Activated naive CD4-positive, alpha-beta T cell treated with anti-CD3 and anti-CD28 coated beads, Interleukin-2, amount 50 U/mL, for 72 hours (primary cell): ENCODE data around the gene CCDC18. TPM values are rescaled to one million over a fixed set of nuclear protein-coding genes. Genes with fewer than 3 reads are reported as not detected.
A peak's percentile ranks its signal among the peaks of the same experiment; 100 is the strongest.

Experiments used
- ATAC-seq, 2 donors: fragments of 150-1000 bp; cut with Tn5 transposase; 2 replicates each; pipeline ENCODE4 v1.10.0; 2021; ENCODE audit warnings: mild to moderate bottlenecking in 2 of 2, moderate library complexity in 2 of 2
- DNase-seq, 2 donors: peaks; one replicate each; pipeline ENCODE4 v3.0.0; 2021 to 2022; ENCODE audit warnings: low spot score in 2 of 2
- H3K27ac Mint-ChIP-seq, 2 donors: one replicate each; pipeline ENCODE4 v1.8.0; 2022; ENCODE audit warnings: mild to moderate bottlenecking in 2 of 2, mixed read lengths in 2 of 2
- H3K36me3 Mint-ChIP-seq, 2 donors: one replicate each; pipeline ENCODE4 v1.8.0; 2022; ENCODE audit warnings: mixed read lengths in 2 of 2
- H3K9me3 Mint-ChIP-seq, 2 donors: one replicate each; pipeline ENCODE4 v1.8.0; 2022; ENCODE audit warnings: mixed read lengths in 2 of 2
- total RNA-seq, 2 donors: library from RNA; stranded (reverse); gene quantifications; one replicate each; pipeline ENCODE4 v1.2.3, GENCODE V29; 2022

CCDC18 gene
- total RNA-seq, 2 donors from 2014 or later, result 9.6 to 22.6 TPM

DNA sequence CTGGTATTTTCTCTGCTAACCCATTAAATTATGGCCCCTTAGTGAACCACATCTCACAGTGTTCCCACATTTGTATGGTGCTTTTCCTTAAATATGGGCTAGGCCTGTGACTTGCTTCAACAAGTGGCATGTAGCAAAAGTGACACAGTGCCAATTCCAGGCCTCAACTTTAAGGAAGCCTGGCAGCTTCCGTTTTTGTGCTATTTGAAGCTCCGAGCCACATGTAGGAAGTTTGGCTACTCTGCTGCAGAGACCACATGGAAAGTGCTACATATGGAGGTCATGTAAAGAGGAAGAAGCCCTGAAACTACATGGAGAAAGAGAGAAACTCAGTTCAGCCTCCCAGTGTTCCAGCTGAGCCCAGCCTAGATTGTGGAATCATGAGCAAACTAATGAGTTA lies 136.7 kb downstream of the CCDC18 start:
- no peak overlapping the region for H3K27ac Mint-ChIP-seq
- ATAC-seq (no peak), DNase-seq (no peak)
- no peaks in the 10 kb centered on the region for H3K9me3 Mint-ChIP-seq
- no peaks in the 10 kb centered on the region for H3K36me3 Mint-ChIP-seq

DNA sequence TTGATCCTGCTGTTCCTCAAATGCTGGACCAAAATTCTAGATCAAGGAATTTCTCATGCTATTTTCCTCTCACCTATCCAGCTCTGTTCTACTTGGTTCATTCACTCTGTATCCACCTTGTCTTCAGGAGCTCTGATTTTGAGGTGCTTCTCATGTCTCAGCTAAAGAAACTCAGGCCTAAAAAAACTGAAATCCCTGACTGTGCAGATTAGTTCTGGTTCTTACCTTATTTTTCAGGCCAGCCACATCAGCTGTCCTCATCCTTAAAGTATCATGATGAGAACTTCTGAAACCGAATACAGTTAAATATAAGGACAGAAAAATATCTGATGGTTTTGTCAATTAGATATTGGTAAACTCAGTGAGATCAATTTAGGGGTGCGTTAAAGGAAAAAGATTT lies 137.4 kb downstream of the CCDC18 start:
- no peaks in the 10 kb centered on the region for H3K9me3 Mint-ChIP-seq

DNA sequence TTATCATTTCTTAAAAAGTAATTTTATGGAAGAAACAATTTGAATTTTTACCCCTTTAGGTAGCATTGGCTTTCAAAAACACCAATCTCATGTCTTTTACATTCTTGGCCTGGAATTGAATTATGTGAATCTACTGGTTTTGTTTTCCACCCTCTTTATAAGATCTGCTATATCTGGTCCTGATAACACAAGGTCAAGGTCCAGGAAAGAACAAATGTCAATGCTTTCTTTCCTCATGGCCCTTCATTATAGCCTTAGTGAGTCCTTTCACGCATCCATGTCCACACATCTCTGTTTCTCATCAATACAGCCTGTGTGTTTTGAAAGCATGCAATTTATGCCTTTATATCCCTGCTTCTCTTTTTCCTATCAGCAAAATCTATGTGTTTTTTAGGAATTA lies 141.2 kb downstream of the CCDC18 start:
- Mint-ChIP-seq H3K36me3 (no peaks in the 10 kb centered on the region), H3K27ac (no peak overlapping the region), H3K9me3 (no peaks in the 10 kb centered on the region)
- DNase-seq (no peak), ATAC-seq (no peak)

More for the DNA sequence above, 137.4 kb downstream of the CCDC18 start:
- H3K27ac Mint-ChIP-seq, result peak overlapping the region in 1 of 2 donors; percentile 8
- ATAC-seq (no peak), DNase-seq (no peak)
- no peaks in the 10 kb centered on the region for H3K36me3 Mint-ChIP-seq

DNA sequence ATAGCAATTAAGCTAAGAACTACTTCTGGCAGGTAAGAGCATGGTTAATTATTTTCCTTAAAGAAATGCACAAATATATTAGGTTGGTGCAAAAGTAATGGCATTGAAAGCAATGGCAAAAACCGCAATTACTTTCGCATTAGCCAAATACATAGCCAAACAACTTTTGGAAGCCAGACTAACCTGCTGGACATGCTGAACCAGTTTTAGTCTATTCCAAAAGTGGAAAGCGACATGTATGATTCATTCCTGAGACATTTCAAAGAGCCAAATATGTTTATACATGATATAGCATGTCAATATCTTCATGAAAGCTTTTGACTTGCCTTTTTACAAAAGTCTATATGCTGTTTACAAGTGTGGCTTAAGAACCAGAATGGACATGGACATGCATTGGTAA lies 141.8 kb downstream of the CCDC18 start:
- ATAC-seq (no peak), DNase-seq (no peak)
- H3K36me3 Mint-ChIP-seq, result no peaks in the 10 kb centered on the region
- no peak overlapping the region for H3K27ac Mint-ChIP-seq
- no peaks in the 10 kb centered on the region for H3K9me3 Mint-ChIP-seq

DNA sequence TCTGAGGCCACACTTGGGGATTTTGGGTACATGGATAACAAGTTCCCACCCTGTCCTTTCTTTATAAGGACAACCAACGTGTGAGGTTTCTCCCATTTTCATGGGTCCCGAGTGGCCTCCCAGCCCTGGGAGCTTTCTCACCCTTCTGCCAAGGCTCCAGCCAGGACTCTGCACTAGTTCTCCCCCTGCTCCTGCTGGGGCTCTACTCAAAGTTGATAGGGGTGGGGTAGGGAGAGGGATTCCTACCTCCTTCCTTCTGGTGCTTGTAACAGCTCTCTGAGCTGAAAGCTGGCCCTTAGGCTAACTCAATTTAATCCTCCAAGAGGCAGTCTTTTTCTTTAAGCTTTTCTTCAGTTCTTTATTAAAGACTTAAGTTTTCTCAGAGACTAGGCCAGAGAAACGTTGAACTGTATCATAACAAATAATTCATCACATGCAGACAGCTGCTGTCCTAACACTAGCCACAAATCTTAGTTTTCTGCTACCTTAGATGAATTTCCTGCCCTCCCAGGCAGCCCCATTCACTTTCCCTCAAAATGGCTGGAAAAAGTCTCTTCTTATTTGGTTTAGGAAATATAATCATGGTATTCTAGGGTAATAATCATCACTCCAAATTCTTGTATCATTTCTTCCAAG lies 142.8 kb downstream of the CCDC18 start:
- no peak overlapping the region for H3K27ac Mint-ChIP-seq
- no peak for DNase-seq
- H3K36me3 Mint-ChIP-seq, result no peaks in the 10 kb centered on the region
- H3K9me3 Mint-ChIP-seq, result no peaks in the 10 kb centered on the region
- ATAC-seq, result no peak

DNA sequence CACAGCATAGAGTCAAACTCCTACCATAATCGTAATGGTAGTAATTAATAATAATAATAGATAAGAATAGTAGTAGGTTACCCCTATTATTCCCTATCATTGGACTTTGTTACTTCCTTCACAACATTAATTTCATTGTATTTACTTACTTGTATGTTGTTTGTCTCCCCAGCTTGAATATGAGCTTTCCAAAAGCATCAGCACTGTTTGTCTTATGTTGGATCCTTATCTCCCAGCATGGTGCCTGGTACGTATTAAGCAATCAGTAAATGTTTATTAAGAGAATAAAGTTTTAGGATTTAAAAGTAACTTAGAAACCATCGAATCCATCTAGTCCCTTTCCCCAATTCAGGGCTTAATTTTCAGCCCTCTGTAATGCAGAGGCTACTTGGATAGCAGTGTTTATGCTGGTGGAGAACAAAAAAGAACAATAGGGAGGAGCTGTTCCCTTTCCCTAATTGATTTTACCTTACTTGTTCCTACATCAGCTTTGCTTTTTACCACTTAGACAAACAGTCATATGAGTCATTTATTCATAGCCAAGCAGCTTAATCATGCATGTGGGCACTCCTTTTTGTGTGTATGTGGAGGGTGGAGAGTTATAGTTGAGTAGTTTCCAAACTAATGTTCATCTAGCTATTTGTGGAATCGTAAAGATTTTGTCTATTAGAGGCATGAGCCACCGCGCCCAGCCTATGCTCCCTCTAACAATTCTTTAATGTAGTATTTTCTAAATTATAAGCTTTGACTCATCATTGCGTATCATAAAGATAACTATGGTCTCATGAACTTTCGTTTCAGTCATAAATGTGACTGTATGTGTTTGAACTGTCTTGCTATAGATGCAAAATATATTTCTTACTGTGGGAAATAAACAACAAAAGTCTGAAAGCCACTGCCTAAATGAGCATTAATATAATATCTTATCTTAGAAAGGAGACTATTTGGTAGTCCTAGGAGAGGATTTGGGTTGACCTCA lies 144.3 kb downstream of the CCDC18 start:
- Mint-ChIP-seq H3K9me3 (no peaks in the 10 kb centered on the region), H3K27ac (no peak overlapping the region), H3K36me3 (no peaks in the 10 kb centered on the region)
- ATAC-seq (peak; percentile 28 to 43), DNase-seq (no peak)

Other genes with a start within 250 kb of the CCDC18 start
- gene DIPK1A, start 219.3 kb upstream of the CCDC18 start, total RNA-seq, result 1 to 10 TPM; 5.8 to 8.0 TPM
- 10 to 100 TPM; 69.7 to 98.7 TPM for gene MTF2, start 101.4 kb upstream of the CCDC18 start, total RNA-seq
- 10 to 100 TPM; 22.2 to 30.0 TPM for gene TMED5, start 311 bp upstream of the CCDC18 start, total RNA-seq
- 10 to 100 TPM; 78.8 to 93.0 TPM for gene DR1, start 165.2 kb downstream of the CCDC18 start, total RNA-seq